GM18508 (cell line): ENCODE data around the gene SNX30.

Source experiments
- ATAC-seq: cut with Tn5 transposase; IDR thresholded peaks from one replicate; pipeline ENCODE4 v1.9.1; 2021; ENCODE audit warnings: moderate number of reproducible peaks; ENCODE audit not compliant: insufficient read depth, unreplicated experiment

Gene SNX30

DNA sequence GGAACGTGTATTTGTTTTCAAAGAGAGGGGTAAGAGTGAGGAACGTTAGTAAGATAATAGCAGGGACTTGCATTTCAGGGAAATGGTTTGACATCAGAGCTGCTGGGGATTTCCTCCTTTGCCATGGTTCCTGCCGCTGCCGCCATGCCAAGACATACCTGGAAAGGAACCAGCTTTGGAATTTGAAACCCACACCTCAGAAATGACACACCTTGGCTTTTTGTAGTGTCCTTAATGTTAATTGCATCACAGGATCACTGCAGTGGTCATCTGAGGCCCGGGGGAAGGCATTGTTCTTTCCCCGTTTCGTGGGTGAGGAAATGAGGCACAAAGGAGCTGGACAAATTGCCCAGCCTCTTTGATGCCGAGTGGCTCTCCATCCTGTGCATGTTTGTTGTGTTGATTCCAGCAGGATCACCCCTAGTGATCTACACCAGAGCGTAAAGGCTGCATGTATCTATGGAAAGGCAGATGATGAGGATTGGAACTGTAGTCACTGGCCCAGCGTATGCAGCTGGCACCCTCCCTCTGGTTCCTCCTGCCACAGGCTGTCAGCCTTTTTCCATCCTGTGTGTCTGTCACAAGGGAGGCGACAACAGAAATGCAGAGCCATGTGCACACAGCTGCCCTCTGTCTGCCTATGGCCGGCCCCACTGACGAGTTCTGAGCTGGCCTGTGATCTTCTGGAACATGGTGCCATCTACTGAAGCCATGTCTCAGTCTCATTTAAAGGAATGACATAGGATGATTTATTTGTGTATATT lies 102.4 kb downstream of the SNX30 start:
- no peak for ATAC-seq

- no peak for ATAC-seq
Measured at GRCh38 chr9:112853882-112854585, 103.5 kb downstream of the SNX30 start.

DNA sequence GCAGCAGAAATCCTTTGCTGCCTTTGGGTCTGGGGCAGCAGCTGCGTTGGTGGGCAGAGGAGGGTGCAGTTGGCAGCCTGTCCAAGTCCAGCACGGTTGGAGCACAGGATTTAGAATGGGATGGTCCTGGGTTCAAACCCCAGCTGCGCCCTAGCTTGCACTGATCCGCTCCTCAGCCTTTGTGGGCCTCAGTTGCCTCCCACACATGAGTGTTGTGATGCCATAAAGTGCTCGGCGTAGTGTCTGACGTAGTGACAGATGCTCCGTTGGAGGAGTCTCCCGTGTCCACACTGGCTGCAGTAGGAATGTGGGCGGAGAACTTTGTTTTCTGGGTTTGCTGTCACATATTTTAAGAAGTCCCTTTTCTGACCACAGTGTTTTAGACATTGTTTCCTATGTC lies 104.1 kb downstream of the SNX30 start:
- no peak for ATAC-seq

- ATAC-seq, result no peak
Measured at GRCh38 chr9:112856200-112856599, 105.6 kb downstream of the SNX30 start.

DNA sequence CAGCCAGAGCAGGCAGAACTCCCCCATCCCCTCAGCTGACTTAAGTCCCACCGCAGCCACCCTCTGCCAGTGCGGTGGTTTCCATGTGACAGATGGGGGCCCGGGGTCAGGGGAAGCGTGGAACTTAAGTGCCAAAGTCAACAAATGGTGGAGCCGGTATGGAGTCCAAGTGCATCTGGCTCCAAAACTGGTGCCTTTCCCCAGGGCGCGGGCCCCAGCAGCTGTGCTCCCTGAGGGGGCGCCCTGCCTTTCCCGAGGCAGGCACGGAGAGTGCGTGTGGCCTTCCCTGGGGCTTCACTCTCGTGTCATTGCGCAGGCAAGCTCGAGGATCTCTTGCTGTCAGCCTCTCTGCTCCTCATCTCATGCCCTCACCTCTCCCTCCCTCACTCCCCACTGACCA lies 106.3 kb downstream of the SNX30 start:
- no peak for ATAC-seq

- ATAC-seq, result no peak
Measured at GRCh38 chr9:112858005-112858404, 107.4 kb downstream of the SNX30 start.

DNA sequence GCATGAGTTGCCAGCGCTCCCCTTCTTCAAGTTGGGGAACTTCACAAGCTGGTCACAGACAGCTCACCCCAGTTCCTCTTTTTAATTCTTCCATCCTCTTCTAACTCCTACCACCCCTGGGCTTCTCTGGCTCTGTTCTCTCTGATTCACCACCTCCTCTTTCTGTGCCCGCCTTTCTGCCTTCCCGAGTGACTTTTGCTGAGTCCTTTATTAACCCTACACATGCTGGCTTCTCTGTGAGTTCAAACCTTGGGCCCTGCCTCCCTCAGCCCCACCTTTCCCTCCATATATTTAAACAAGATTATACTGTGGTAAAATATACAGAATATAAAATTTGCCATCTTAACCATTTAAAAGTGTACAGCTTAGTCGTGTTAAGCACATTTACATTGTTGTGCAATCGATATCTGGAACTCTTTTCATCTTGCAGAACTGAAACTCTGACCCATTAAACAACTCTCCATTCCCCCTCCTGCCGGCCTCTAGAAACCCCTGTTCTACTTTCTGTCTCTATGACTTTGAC lies 108.1 kb downstream of the SNX30 start:
- peak; percentile 45 for ATAC-seq

- ATAC-seq, result no peak
Measured at GRCh38 chr9:112860451-112860850, 109.9 kb downstream of the SNX30 start.

- no peak for ATAC-seq
Measured at GRCh38 chr9:112861155-112861554, 110.6 kb downstream of the SNX30 start.

GRCh38 chr9:112861638-112862555 lies 111.3 kb downstream of the SNX30 start:
- ATAC-seq, result no peak

- ATAC-seq, result no peak
Measured at GRCh38 chr9:112863214-112863613, 112.7 kb downstream of the SNX30 start.

DNA sequence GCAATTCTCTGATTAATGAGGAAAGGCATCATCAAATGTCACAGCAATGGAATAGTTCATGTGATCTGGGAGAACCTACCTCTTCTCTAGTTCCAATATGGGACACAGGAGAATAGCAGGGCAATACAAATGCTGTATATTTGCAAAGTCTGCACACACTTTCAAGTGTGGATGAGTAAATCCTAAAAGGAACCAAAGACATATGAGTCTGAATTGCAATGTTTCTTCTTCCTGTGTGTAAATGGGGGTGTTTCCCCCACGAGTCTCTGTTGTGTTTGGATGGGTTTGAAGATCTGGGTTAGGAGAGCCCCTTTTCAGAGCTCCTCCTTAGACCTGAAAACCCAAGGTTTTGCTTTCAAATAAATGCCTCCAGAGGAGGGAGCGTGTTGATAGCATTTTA lies 113.2 kb downstream of the SNX30 start:
- no peak for ATAC-seq

- no peak for ATAC-seq
Measured at GRCh38 chr9:112864403-112864802, 113.8 kb downstream of the SNX30 start.

GRCh38 chr9:112864982-112865381 lies 114.4 kb downstream of the SNX30 start:
- ATAC-seq, result no peak

DNA sequence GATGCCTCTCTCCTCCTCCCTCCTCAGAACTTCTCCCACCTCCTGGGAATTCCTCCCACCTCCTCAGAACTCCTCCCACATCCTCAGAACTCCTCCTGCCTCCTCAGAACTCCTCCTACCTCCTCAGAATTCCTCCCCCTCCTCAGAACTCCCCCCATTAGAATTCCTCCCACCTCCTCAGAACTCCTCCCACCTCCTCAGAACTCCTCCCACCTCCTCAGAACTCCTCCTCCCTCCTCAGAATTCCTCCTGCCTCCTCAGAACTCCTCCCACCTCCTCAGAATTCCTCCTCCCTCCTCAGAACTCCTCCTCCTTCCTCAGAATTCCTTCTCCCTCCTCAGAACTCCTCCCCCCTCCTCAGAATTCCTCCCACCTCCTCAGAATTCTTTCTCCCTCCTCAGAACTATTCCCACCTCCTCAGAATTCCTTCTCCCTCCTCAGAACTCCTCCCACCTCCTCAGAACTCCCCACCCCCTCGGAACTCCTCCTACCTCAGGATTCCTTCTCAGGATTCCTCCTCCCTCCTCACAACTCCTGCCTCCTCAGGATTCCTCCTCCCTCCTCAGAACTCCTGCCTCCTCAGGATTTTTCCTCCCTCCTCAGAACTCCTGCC lies 116.2 kb downstream of the SNX30 start:
- no peak for ATAC-seq

- ATAC-seq, result no peak
Measured at GRCh38 chr9:112867275-112867991, 116.9 kb downstream of the SNX30 start.

GRCh38 chr9:112868461-112868860 lies 117.9 kb downstream of the SNX30 start:
- ATAC-seq, result no peak

- ATAC-seq, result peak; percentile 58
Measured at GRCh38 chr9:112869041-112869529, 118.5 kb downstream of the SNX30 start.

- ATAC-seq, result no peak
Measured at GRCh38 chr9:112869917-112870316, 119.4 kb downstream of the SNX30 start.
